ENCODE measurements around the gene PLEKHN1. TPM values are rescaled to one million over a fixed set of nuclear protein-coding genes. Genes with fewer than 3 reads are reported as not detected.
A peak's percentile ranks its signal among the peaks of the same experiment; 100 is the strongest.

Gene PLEKHN1
- total RNA-seq, 1 donor from 2014 or later, result 1.3 TPM

DNA sequence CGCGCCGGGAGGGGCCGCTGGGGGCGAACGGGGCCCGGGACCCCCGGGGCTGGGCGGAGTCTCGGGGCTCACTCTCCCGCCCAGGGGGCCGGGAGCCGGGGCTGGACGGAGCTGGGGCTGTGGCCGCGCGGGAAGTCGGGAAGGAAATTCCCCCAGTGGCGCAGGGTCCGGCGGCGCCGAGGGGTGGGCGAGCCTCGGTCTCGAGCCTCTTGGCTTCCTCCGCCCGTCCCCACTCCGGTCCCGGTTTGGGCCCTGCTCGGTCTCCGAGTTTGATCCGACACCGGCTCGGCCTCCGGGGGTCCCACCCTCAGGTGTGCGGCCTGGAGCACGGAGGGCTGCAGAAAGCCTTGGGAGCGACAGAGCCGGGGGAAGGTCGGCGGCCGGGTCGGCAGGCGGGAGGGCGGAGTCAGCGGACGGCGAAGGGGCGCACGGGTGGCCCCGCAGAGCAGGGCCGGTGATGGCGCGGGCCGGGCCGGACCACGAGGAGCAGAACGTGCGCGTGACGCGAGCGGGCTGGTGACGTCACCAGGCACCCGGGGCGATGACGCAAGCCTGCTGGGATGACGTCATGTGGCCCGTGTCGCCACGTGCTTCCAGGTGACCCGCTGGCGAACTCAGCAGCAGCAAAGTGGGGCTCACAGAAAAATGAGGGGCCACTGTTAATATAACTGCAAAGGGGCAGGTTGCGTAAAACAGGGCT is 34.2 kb downstream of the PLEKHN1 start:
- intact Hi-C loops (cut with micrococcal nuclease), result loop anchor here (1.0 kb wide), 1 partner anchor 16 kb away; no protein-coding TSS in a partner anchor
- Mint-ChIP-seq H3K27ac (no peak overlapping the region), H3K4me1 (peaks cover 24% of the 10 kb centered on the region), H3K4me3 (peak overlapping the region; percentile 75), H3K27me3 (peaks cover 29% of the 10 kb centered on the region), H3K9me3 (no peaks in the 10 kb centered on the region), H3K36me3 (ENCODE audit: low read depth) (no peaks in the 10 kb centered on the region)
- ChIA-PET POLR2A (interaction anchor here (2.2 kb wide), 1 partner anchor 13 kb away, joined by 10 read pairs; the partner anchor contains the start of gene ISG15), CTCF (interaction anchor here (1.6 to 2.1 kb wide), 2 partner anchors 18 to 63 kb away, joined by 4 to 8 read pairs; partner anchors contain the start of gene PERM1)
- no peak for TF ChIP-seq CTCF (IDR thresholded peaks at IDR 0.05)
- ATAC-seq (ENCODE audit: low read depth) (peak; percentile 25), DNase-seq (peak; percentile 66)

DNA sequence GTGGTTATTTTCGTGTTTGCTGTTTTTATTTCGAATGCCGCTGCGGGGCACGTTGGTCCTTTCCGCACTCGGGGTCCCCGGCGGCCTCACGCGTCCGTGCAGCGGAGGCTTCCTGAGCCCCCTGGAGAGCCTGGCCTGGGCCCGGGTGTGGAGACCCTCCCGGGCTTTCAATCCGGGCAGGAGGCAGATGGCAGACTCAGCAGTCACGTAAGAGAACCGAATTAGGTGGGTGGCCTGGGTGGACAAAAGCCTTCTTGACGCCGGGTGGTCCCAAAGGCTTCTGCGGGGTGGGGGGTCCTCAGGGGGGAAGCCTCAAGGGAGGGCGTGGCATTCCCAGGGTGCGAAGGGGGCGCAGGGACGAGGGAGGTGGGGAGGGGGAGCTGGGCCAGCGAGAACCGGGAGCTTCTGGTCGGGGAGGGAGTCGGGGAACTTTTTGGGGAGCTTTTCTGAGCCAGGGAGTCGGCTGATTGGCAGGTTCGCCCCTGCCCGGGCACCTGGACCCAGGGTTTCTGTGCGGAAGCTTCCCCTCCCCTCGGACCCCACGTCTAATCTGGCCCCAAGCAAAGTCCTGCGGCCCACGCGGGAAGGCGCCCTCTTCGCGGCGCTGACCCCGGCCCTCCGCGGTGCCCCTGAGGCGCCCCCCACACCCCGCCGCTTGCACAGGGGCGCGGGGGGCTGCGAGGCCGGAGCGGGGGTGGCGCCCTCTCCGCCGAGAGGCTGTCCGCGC is 34.9 kb downstream of the PLEKHN1 start:
- Mint-ChIP-seq H3K36me3 (ENCODE audit: low read depth) (no peaks in the 10 kb centered on the region), H3K4me1 (peaks cover 21% of the 10 kb centered on the region), H3K27ac (no peak overlapping the region), H3K9me3 (no peaks in the 10 kb centered on the region), H3K27me3 (peaks cover 28% of the 10 kb centered on the region), H3K4me3 (peak overlapping the region; percentile 75)
- ChIA-PET POLR2A (interaction anchor here (2.2 kb wide), 1 partner anchor 12 kb away, joined by 10 read pairs; the partner anchor contains the start of gene ISG15), CTCF (interaction anchor here (0.7 to 2.2 kb wide), 4 partner anchors 13 to 568 kb away, joined by 3 to 14 read pairs (median 6); partner anchors contain the start of genes ISG15 and PERM1)
- ATAC-seq (ENCODE audit: low read depth), result no peak
- DNase-seq, result no peak
- no peak for TF ChIP-seq CTCF (IDR thresholded peaks at IDR 0.05)
- intact Hi-C loops (cut with micrococcal nuclease), result loop anchor here (1.0 kb wide), 1 partner anchor 17 kb away; no protein-coding TSS in a partner anchor

GRCh38 chr1:1003618-1004419 is 37.5 kb downstream of the PLEKHN1 start:
- ATAC-seq (ENCODE audit: low read depth), result no peak
- no peak overlapping the region for H3K27ac Mint-ChIP-seq
- no peaks in the 10 kb centered on the region for H3K36me3 Mint-ChIP-seq (ENCODE audit: low read depth)
- ChIA-PET CTCF (no interaction called here), POLR2A (interaction anchor here (1.0 kb wide), 1 partner anchor 10 kb away, joined by 3 read pairs; no protein-coding TSS in a partner anchor)
- H3K4me1 Mint-ChIP-seq, result peaks cover 21% of the 10 kb centered on the region
- H3K9me3 Mint-ChIP-seq, result no peaks in the 10 kb centered on the region
- H3K4me3 Mint-ChIP-seq, result no peak overlapping the region
- no peak for TF ChIP-seq CTCF (IDR thresholded peaks at IDR 0.05)
- intact Hi-C loops (cut with micrococcal nuclease), result loop anchor here (2.0 kb wide), 1 partner anchor 15 kb away; no protein-coding TSS in a partner anchor
- peaks cover 36% of the 10 kb centered on the region for H3K27me3 Mint-ChIP-seq
- no peak for DNase-seq

- Mint-ChIP-seq H3K9me3 (no peaks in the 10 kb centered on the region), H3K27me3 (peaks cover 41% of the 10 kb centered on the region), H3K36me3 (ENCODE audit: low read depth) (no peaks in the 10 kb centered on the region), H3K4me1 (peaks cover 23% of the 10 kb centered on the region), H3K27ac (no peak overlapping the region), H3K4me3 (no peak overlapping the region)
- ATAC-seq (ENCODE audit: low read depth) (no peak), DNase-seq (no peak)
- intact Hi-C loops (cut with micrococcal nuclease), result no loop called here
- no peak for TF ChIP-seq CTCF (IDR thresholded peaks at IDR 0.05)
- CTCF ChIA-PET, result no interaction called here
- POLR2A ChIA-PET, result interaction anchor here (1.0 kb wide), 1 partner anchor 9 kb away, joined by 3 read pairs; no protein-coding TSS in a partner anchor
These were observed 38.1 kb downstream of the PLEKHN1 start for GRCh38 chr1:1004420-1004779.
